Frontal cortex (tissue), 4 donors: ENCODE data around the gene CD36. TPM values are rescaled to one million over a fixed set of nuclear protein-coding genes. Genes with fewer than 3 reads are reported as not detected.

Experiments
- DNase-seq, 2 donors: peaks; one replicate each; pipeline ENCODE4 v3.0.0; 2012; ENCODE audit warnings: low spot score in 2 of 2
- FAIRE-seq: peaks from 2 replicates; lab custom pipeline; 2012; peaks lifted over from hg19 to GRCh38; lab: Jason Lieb, UNC
- total RNA-seq: library from RNA; depleted of rRNA; stranded (reverse); fragments of >200 nt; gene quantifications from one replicate; pipeline ENCODE4 v1.2.3, GENCODE V29; 2014
- donor health status: control.
- donor health status: control.
- donor health status: control.

CD36 gene
- 22.0 TPM for total RNA-seq

DNA sequence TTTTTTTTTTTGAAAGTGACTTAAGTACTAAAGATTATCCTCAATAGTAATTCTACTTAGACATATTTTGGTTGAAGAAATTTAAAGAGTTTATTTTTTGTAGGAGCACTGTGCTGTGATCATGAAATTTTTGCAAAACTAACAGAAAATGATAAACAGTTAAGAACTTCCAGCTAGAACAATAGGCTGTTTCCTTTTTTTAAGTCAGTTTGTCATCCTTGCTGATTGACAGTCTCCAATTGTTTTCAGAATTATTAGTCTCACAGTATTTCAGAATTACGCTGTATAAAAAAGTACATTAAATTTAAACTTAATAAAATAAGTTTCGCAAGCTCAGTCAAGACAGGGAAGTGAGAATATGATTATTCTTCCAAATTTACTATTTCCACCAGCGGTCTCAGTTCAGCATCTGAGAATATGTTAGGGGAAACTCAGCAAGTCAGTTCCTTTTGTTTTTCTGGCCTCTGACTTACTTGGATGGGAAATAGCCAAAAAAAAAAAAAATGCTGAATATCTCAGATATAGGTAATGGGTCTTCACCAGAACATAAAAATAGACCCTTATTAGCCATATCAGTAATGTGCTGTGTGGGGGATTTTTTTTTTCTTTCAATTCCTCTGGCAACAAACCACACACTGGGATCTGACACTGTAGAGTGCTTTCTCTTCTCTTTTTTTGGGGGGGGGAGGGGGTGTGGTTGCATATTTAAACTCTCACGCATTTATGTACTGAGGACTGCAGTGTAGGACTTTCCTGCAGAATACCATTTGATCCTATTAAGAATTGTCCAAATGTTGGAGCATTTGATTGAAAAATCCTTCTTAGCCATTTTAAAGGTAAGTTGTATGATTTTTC lies at the start of gene CD36:
Gene CD36, plus strand, starts transcription at position 732 of the 855 bp plus-strand sequence. CDS start 8,099 bp downstream, outside the sequence.
- FAIRE-seq (no peak), DNase-seq (no peak)

DNA sequence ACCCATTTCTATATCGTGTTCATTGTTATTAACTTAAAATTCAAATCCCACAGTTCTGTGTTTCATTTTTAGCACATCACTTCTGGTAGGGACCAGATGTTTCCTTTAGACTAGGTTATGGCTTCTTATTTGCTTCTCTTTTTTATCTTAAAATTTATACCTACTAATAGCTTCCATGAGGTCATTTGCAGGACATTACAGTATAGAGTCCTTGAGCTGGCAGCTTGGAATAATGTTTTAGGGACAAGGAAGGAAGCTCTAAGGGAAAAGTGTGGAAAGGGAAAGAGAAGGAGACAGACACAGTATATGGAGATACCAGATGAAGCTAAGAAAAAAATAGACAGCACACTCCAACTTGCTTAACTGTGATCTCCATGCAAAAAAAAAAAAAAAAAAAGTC lies 48.8 kb upstream of the CD36 start:
- no peak for DNase-seq
- no peak for FAIRE-seq

DNA sequence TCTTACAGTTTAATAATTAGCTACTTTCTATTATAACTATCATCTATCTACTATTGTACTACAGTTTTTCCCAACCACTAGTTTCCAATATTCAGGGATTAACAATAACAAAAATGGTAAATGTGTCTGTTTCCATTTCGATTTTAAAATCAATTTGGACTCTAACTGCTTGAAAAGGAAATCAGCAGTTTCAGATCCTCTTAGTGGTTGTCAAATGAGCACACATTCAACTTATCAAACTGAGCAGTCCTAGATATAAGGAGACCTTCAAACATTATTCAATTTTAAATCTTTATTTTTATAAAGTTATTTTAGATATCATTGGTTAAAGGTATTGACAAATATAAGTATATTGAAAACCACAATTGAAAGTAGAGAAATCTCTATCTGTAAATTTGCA lies 46.8 kb upstream of the CD36 start:
- DNase-seq (no peak), FAIRE-seq (no peak)

DNA sequence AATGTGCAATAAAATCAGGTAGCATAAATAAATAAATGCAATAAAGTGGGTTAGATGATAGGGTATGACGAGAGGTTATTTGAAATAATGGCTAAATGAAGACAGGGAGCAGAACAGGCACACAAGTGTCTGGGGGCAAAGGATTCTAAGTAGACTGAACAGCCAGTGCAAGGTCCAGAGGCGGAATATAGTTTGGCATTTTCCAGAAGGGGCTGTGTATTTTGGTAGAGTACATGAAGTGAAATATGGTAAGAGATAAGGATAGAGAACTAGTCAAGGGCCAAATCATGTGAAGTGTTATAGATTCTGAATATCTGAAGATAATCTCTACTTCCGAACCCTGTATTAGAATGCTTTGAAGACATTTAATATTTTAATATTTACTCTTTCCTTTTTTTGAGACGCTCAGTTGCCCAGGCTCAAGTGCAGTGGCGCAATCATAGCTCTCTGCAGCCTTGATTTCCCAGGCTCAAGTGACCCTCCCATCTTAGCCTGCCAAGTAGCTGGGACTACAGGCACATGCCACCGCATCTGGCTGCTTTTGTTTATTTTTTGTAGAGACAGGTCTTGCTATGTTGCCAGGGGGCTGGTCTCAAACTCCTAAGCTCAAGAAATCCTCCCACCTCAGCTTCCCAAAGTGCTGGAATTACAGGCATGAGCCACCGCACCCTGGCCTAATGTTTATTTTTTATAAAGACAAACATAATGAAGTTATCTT lies 44.4 kb upstream of the CD36 start:
- FAIRE-seq (no peak), DNase-seq (no peak)

DNA sequence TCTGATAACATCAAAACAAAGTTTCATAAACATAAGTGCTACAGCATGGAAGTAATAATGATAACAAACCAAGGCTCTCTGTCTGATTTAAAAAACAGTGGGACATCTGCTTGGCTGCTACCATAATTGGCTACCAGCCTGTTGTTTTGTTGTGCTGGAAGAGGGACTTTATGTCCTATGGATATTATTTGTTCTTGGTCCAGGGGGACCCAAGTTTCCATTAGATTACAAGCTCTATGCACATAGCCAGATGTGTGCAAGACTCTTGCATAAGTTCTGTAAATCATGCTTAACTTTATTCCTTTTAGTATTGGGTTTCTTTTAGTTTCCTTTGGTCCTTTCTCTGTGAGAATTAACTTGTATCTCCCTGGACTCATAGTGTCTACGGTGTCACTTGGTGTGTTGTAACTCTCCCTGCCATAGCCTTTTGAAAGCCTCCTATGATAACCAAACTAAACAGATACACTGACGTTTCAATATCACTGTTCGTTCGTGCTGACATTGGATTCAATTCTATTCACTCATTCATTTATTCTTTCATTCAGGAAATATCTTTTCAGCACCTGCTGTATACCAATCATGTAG lies 41.4 kb upstream of the CD36 start:
- FAIRE-seq (no peak), DNase-seq (no peak)

DNA sequence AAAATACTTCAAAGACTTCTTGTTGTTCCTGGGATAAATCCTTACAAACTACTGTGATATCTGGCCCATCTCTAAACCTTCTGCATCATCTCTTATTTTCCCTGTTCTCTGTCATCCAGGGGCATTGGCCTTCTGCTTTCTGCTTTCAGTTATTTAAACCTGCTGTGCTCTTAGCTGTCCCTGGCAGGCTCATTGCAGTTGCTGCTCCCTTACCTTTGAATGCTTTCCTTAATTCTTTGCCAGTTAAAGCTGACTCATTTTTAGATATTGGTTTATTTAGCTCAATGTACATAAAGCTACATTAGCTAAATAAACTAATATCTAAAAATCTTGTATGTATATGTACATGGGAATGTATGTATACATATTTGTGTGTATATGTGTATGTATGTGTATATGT lies 40.6 kb upstream of the CD36 start:
- no peak for FAIRE-seq

DNA sequence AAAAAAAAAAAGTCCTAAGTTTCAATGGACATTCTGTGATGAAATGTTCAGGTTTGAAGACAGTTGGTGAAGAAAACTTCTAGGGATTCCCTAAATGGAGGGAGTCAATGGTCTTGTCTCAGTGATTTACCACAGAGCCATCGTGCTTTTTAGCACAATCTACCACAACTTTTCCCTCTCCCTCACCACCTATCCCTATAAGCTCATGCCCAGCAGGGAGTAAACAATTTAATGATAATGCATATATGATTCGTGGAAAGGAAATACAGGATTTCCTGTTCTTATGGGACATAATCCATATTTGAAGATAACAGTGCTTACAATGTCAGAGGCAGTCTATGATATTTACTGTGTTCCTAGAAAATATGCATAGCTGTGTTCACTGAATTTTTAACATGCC lies 38.4 kb upstream of the CD36 start:
- no peak for FAIRE-seq

More for the DNA sequence above, 40.6 kb upstream of the CD36 start:
- no peak for DNase-seq

DNA sequence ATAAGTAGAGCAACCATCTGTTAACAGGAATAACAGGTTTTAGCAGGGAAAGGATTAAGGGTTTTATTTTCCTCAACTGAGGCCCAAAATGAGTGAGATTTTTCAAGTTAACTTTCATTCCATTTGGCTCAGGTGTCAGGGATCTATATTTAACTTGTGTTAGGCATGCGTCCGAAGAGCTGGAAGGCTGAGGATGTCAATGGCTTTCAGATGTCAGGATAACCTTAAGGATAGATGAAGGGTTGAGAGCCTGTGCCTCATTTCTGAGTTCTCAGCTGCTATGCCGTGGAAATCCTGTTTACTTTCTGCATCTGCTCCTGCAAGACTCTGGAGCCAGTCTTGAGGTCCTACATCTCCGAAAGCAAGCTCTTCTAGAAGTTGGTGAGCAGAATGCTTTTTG lies 36.4 kb upstream of the CD36 start:
- FAIRE-seq (no peak), DNase-seq (no peak)

More for the DNA sequence above, 38.4 kb upstream of the CD36 start:
- no peak for DNase-seq

DNA sequence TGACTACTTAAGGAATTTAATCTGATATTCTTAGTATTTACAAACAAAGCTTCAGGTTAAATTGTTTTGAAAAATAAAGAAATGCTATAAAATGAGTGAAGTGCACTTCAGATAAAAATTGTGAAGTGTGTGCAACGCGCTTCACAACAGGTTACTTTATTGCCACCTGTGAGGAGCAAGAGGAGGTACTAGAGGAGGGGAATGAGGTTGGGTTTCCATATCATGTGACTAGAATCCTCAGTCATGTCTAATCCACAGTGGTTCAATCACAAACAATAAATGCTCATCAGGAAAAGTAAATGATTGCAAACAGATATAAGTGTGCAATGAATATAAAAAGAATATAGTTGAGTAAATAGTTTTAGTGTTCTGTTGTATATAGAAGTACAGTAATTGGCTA lies 34.5 kb upstream of the CD36 start:
- no peak for FAIRE-seq
- no peak for DNase-seq

DNA sequence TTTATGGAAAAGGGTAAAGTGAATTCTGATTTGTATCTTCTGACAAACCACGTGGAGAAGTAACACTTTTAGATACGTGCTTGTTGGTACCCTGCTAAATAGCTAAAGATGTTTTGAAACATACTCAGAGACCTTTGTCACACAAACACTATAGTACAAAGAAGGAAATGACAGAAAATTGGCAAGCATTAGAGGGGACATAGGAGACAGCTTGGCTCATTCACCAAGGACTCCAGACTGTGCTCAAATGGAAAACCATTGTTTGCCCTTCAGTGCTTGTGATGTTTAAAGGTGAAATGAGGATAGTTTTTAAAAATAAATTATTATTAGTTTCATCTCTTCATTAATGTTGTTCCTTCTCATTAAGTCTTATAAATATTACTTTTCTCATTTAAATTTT lies 34.0 kb upstream of the CD36 start:
- no peak for DNase-seq
- FAIRE-seq: peak; percentile 47

DNA sequence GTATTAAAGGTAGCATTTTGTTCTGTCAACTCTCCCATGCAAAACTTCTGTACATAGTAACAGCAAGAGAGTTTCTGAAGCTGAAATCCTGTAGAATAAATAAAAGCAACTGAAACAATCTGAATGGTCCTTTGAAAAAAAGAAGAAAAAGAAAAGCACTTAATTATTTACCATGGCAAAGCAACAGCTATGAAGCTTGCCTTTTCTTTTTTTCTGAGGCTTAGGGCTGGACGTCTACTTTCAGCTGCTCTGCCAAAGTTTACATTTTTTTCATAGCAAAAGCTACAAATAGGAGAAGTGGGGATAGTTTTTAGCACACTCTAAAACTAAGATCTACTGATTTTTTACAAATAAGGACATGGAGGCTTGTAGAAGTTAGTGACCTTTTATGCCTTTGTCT lies 31.3 kb upstream of the CD36 start:
- DNase-seq: no peak
- FAIRE-seq: no peak

DNA sequence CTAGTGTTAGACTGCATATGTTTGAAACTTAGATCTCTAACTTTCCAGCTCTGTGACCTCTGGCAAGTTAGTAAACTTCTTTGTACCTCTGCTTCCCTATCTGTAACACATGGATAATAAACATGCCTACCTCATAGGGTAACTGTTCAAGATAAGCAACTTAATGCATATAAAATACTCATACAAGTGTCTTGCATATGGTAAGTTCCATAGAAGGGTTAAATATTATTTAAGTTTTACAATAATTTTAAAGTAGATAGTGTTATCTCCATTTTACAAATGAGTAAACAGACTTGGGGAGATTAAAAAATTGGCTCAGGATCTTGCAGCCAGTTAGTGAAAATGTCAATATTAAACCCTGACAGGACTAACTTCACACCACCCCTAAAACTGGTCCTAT lies 30.1 kb upstream of the CD36 start:
- no peak for FAIRE-seq

DNA sequence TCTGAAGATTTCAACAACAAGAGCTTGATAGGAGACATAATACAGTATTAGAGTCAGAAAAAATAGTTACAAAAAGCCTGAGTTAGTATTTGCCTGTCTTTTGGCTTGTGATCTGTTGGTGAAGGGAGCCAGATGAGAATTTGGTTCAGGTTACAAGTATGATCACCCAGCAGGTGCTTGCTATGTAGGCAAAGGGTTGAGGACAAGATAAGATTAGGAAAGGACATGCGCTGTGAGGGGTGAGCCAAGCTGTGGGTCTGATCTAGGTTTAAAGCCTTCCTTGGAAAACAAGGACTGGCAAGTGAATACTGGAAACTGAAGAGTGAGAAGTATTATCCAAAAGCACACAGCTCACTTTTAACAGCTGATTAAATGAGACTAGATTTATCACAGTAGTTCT lies 28.7 kb upstream of the CD36 start:
- FAIRE-seq: no peak
- no peak for DNase-seq

More for the DNA sequence above, 30.1 kb upstream of the CD36 start:
- no peak for DNase-seq

DNA sequence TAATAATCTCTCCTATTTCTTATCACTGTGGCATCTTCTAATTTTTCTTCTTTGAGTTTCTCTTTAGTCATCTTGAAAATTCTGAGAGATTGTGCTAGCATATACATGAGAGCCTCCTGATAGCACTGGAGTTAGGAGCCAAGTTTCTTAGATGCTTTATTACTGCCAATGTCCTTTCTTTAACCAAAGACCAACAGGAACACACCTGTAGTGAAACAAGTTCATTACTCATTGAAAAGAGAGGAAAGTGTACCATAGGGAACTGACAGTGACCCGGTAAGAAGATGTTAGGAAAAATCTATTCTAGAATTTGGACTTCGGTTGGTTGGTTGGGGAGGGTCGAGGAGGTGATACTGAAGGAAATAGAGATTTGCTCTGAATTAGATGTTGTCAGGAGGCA lies 27.1 kb upstream of the CD36 start:
- FAIRE-seq (no peak), DNase-seq (no peak)

DNA sequence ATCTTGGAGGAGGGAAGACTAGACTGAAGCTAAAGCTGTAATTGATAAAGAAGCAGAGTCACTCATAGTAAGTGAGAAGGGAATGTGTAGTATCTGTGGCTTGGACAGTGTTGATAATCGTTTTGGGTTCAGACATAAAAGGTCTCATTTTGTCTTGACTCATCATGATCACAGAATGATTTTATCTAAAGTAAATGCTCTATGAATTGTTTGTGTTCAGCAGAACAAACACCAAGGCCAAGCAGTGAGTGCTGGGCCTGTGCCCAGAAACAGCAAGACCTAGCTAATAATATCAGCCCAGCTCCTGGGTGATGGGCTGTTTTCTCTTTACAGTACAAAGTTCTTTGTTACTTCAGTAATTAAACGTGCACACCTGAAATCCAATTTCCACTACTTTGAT lies 26.7 kb upstream of the CD36 start:
- FAIRE-seq (no peak), DNase-seq (no peak)

DNA sequence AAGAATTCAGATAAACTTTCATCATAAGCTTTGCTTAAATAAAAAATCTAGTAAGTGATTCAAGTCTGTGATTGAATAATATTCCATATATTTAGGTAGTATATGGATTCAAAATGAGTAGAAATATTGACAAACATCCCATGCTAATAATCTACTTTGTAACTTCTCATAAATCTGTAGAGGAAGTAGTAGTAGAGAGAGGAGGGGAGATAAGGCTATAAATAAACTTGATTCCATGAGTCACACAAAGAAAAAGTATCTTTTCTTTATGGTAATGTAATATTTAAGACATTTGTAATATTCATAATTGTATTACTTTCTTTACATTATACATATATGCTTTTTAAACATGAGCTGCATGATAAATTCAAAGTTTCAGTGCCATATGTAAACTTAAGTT lies 25.6 kb upstream of the CD36 start:
- FAIRE-seq (no peak), DNase-seq (no peak)

DNA sequence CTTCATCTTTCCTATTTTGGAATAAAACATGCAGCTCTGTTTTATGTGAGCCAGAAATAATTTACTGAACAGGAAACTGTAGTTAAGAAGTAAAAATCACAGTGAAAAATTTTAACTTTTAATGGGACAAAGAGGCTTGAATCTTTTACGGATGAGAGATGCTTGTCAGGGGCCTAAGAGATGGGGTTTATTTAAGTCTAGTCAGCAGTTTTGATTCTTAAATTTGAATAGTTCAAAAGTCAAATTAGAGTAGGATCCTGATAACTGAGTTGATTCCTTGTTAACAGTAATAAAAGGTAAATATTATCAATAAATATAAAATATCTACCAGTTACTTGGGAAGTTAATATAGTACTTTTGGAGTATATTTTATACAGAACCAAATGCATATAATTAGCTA lies 24.9 kb upstream of the CD36 start:
- DNase-seq (no peak), FAIRE-seq (no peak)

DNA sequence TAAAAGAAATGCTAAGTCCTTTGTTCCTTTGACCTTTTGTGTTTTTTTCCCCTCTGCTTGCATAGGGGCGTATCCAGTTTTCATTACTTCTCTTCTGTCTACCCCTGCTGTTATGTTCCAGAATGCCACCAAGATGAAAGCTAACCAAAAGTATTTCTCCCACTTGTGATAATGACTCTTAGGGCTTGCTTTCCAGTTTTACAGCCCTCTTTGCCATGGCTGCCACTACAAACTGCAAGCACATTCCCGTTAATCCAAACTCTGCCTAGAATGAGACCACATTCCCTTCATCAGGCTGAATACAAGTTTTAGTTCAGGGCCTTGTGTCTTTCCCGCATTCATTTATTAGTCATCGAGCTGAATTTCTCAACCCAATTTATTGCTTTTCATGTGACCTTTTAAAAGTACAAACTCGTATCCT lies 23.6 kb upstream of the CD36 start:
- DNase-seq: no peak

DNA sequence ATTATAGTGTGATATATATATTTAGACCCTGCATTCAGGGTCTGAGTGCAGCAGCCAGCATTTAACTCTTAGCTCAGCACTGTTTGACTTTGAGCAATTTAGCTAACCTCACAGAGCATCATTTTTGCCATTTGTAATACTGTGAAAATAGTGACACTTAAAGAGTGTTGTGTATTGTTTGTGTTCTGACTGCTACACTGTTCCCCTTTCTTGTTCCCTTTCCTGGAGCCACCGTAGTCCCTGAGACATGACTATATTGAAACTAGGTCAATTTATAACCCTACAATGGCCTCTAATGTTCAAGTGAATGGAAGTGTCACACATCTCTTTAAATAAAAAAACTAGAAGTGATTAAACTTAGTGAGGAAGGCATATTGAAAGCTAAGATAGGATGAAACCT lies 20.3 kb upstream of the CD36 start:
- FAIRE-seq (no peak), DNase-seq (no peak)

More for the DNA sequence above, 23.6 kb upstream of the CD36 start:
- FAIRE-seq: no peak

DNA sequence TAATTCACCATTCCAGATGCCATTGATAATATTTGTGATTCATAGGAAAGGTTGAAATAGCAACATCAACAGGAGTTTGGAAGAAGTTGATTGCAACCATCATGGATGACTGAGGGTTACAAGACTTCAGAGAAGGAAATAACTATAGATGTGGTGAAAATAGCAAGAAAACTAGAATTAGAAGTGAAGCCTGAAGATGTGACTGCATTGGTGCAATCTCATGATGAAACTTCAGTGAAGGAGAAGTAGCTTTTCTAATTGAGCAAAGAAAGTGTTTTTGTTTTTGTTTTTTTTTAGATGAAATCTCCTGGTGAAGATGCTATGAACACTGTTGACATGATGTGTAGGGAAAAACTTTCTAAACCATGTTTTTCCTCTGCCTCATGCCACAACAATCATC lies 18.7 kb upstream of the CD36 start:
- no peak for DNase-seq
- no peak for FAIRE-seq

DNA sequence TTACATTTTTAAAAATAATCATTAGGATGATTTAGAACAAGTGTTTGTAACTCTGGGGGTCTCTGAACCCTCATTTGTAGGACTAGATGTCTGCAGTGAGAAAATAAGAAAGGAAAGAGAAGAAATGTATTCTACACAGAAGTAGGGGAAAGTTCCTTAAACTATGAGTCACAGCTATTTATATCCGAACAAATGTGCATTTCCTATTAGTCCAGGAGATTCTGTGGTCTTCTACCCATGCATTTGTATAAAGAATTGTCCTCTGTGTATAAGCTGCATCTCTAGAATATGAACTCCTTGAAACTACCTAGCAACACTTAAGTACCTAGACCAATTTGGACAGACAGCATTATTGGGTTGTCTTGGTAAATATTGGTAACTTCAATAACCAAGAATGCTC lies 15.9 kb upstream of the CD36 start:
- DNase-seq (no peak), FAIRE-seq (no peak)
